GM13976 (cell line): ENCODE results near the gene GART.
"Not testable (repeated sequence)": the region's sequence is repeated elsewhere in the genome, so short reads cannot be mapped to it uniquely, and the experiment has no call there.

ENCODE experiments used
- DNase-seq: peaks from one replicate; pipeline ENCODE4 v3.0.0; 2012; ENCODE audit warnings: low spot score
- CTCF ChIP-seq: IDR thresholded peaks from 2 replicates; pipeline ENCODE4 v1.5.1; 2012; ENCODE audit warnings: borderline replicate concordance, mild to moderate bottlenecking; ENCODE audit not compliant: insufficient read depth; ENCODE audit errors: extremely low read depth, missing control alignments, control extremely low read depth
- in situ Hi-C: fragments of 300-500 bp; cut with MboI; formaldehyde crosslinking; loops from one replicate; pipeline ENCODE4 v1.12.0; 2022; ENCODE audit warnings: low sequenced_read_pairs, mixed read lengths, inconsistent platforms; ENCODE audit not compliant: unreplicated experiment

The GART gene

GRCh38 chr21:33512481-33512880 is 29.4 kb downstream of the GART start:
- in situ Hi-C loops: no loop called here
- DNase-seq: no peak
- no peak for TF ChIP-seq CTCF

GRCh38 chr21:33511639-33512038 is 30.3 kb downstream of the GART start:
- no peak for DNase-seq
- TF ChIP-seq CTCF: no peak
- in situ Hi-C loops: no loop called here

GRCh38 chr21:33510826-33511225 is 31.1 kb downstream of the GART start:
- no peak for TF ChIP-seq CTCF
- in situ Hi-C loops: no loop called here
- no peak for DNase-seq

- in situ Hi-C loops, DNase-seq: not testable (repeated sequence)
These were observed 34.9 kb downstream of the GART start for GRCh38 chr21:33507003-33507402.

GRCh38 chr21:33505833-33506232 is 36.1 kb downstream of the GART start:
- no peak for DNase-seq
- TF ChIP-seq CTCF: no peak
- in situ Hi-C loops: no loop called here

- in situ Hi-C loops: no loop called here
- no peak for DNase-seq
- TF ChIP-seq CTCF: no peak
These were observed 45.6 kb downstream of the GART start for GRCh38 chr21:33496345-33496744.

GRCh38 chr21:33495743-33496142 is 46.2 kb downstream of the GART start:
- no peak for TF ChIP-seq CTCF
- DNase-seq: no peak
- in situ Hi-C loops: no loop called here
